NCI-H524 treated with DMSO at 0.1 percent for 48 hours (cell line): Measurements from ENCODE around the gene TCEAL3.
A peak's percentile ranks its signal among the peaks of the same experiment; 100 is the strongest.
"Not testable (repeated sequence)": the region's sequence is repeated elsewhere in the genome, so short reads cannot be mapped to it uniquely, and the experiment has no call there.

Experiments used
- DNase-seq: peaks from one replicate; lab custom pipeline; 2025; lab: John Stamatoyannopoulos, UW

The TCEAL3 gene

GRCh38 chrX:103607364-103608305 lies at the start of gene TCEAL3:
Gene TCEAL3 (plus strand): TSS chrX:103607963. CDS start chrX:103609065, 1,102 bp downstream.
- peak; percentile 14 for DNase-seq

DNA sequence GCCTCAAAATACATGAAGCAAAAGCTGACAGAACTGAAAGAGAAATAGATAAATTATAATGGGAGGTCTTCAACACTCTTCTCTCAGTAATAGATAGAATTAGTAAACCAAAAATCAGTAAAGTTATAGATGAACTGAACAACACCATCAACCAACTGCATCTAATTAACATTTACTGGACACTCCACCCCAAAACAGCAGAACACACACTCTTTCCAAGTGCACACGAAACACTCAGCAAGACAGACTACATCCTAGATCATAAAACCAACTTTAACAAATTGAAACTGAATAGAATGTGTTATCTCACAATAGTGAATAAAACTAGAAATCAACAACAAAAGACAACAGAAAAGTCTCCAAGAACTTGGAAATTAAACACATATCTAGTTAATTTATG lies 47.5 kb upstream of the TCEAL3 start:
- no peak for DNase-seq

DNA sequence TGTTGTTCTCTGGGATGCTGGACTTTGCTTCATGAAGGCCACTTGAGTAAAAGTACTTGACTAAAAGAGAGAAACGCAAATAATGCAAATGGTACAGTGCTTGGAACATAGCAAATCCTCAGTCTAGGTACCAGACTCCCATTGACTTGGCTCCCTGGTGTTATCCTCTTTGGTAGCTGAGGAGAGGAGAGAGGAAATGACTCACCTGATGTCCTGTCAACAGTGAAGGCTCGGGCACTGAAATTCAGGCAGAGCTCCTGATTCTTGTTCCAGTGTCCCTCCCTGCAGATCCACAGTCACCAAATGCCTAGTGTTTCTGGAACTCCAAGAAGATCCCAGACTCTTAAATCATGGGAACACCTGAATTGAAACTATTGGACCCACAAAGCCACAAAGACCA lies 45.0 kb upstream of the TCEAL3 start:
- no peak for DNase-seq

DNA sequence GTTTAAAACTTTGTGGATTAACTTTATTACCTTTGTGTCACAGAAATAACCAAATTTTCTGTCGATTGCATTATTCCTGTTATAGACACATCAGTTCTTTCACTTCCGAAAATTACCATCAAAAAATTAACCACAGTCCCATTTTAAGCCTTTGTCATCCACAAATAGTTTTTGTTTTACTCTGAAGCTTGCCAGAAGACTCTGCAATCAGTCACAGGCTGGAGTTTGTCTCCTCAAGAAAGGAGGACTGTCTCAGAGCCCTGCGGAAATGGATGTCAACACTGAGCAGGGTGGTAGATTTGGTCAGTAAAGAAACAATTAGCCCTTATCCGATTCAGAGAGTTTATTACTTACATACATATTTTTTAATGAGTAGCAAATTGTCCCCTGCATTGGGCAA lies 42.6 kb upstream of the TCEAL3 start:
- DNase-seq: no peak

DNA sequence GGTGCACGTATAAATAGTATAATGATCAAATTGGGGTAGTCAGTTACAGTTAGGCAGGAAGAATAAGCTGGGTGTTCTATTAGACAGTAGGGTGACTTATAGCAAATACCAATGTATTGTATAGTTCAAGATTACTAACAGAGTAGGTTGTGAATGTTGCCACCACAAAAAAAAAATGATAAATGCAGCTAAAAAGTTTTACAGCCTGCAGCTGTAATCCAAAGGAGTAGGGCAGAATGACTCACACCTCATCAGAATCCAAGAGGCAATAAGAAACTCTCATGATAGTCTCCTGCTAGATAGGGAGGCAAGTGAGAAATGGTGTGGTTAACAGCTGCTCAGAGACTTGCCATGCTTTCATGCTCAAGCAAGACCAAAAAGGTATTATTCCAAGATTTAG lies 42.0 kb upstream of the TCEAL3 start:
- DNase-seq: no peak

DNA sequence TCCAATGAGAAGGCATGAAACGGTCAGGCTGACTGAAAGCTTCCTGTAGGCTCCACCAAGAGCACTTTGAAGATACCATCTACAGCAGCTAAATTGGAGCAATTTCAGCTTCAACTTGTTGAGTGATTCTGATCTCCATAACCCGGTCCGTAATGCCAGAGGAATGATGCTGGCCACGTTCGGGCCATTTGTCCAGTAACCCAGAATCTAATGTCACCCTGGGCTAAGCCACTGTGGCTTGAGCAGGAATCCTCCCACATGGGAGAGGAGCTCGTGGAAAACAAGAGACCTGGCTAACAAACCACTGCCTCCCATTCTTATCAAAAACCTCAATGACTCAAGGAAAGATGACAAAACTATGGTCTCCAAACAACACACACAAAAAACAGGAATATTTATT lies 36.6 kb upstream of the TCEAL3 start:
- DNase-seq: no peak

DNA sequence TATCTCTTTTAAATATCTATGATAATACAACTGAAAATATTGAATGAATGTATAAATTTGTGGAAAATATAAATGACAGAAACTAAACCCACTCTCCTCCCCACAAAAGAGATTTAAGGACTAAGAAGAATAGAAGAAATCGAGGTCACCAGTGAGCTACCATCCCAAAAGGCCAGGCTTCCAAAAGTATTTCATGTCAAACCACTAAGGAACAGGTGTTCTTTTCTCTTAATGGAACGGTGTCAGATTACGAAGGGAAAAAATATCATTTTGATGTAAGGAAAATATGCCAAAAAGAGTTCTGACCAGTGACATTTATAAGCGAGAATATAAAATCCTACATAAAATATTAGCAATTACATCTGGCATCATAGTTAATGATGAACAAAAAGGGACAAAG lies 36.0 kb upstream of the TCEAL3 start:
- DNase-seq: no peak

DNA sequence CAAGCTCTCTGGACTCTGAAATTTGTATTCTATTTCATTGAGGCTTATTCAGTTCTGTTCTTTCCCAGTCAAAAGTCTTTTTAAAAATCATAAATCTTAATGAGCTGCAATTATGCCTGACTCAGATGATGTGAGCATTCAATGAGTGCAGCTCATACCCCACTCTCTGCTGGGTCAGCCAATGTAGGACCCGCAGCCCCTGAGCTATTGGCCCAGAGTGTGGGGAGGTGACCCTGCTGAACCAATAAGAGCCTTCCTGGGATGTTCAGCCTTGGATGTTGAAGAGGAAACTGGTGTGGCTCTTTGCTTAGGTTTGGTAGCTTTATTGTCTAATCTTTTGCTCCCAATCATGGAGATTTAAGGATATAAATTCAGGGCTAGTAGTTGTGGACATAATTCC lies 34.6 kb upstream of the TCEAL3 start:
- DNase-seq: no peak

DNA sequence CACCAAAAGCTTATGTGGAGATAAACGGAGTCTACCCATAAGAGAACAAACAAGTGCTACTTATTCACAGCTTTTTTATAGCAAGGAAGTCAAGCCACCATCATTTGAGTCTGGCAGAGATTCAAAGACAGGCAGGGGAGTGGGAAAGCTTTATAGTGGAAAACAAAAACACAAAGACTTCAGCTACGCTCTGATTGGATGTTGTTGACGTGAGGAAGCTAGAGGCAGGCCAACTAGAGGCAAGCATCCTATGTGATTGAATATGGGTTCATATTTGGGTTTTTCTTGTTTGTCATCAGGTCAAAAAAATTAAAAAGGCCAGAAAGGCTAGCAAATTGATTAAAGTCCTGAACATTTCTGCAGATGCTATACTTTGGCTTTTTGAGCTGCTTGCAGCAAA lies 23.2 kb upstream of the TCEAL3 start:
- no peak for DNase-seq

DNA sequence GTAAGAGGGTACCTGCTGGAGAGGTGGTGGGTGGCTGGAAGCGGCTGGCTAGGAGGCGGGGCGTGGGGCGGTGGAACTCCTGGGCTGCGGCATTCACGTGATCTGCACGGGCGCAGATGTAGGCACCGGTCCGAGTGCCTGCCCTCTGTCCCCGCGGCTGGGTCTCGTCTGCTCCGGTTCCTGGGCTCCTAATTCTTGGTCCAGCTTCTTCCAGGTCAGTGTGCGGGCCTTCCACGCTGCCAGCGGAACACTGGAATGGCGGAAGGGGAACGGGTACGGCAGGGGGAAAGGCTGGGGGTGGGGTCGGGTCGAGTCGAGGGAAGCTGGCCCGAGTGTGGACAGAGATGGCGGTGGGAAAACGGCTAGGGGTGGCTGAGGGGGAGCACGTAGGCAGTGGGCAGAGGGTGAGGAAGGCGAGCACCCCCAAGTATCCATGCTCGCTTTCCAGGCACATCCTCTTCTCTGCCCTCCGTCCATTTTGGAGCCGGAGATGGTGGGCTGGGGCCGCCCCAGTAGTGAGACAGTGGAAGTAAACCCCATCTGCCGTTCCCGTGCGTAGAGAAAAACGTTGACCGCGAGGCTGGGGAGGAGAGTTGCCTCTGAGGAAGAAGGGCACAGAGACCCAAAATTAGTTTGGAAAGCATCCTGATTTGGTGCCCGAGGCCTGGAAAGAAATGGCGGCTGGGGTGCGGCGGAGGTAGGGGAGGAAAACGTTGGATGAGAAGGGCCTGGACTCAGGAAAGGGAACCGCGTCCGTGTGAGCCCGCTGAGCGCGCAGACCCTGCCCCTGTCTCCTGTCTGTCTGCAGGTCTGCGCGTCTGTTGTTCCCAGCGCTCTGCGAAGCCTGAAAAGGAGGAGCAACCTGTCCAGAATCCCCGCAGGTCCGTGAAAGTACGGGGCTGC lies 22.1 kb upstream of the TCEAL3 start, which contains the start of gene TCEAL4:
Gene TCEAL4 (plus strand): TSS at position 105 of the 903 bp plus-strand sequence. CDS start 1,161 bp downstream, outside the sequence.
- DNase-seq: peak; percentile 39

DNA sequence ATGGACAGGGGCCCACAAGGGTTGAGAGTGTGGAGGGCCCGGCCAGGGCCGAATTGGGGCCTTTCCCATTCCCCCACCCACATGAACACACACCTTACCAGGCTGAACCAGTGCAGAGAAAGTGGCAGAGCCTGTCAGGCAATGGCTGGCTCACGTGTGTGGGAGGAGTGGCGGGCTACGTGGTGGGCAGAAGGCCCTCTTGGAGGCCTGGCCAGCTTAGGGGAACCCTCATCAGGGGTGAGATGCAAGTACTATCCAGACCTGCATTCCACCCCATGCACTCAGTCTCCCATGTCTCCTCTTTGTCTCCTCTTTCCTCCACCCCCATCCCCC lies 21.5 kb upstream of the TCEAL3 start:
- no peak for DNase-seq

DNA sequence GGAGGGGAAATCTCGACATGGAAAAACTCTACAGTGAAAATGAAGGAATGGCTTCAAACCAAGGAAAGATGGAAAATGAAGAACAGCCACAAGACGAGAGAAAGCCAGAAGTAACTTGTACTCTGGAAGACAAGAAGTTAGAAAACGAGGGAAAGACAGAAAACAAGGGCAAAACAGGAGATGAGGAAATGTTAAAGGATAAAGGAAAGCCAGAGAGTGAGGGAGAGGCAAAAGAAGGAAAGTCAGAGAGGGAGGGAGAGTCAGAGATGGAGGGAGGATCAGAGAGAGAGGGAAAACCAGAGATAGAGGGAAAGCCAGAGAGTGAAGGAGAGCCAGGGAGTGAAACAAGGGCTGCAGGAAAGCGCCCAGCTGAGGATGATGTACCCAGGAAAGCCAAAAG lies 21.1 kb upstream of the TCEAL3 start:
- no peak for DNase-seq

GRCh38 chrX:103592295-103592694 lies 15.5 kb upstream of the TCEAL3 start:
- not testable (repeated sequence) for DNase-seq

GRCh38 chrX:103595202-103595601 lies 12.6 kb upstream of the TCEAL3 start:
- DNase-seq: not testable (repeated sequence)

- no peak for DNase-seq
These were observed 672 bp downstream of the TCEAL3 start for GRCh38 chrX:103608306-103608963.

DNA sequence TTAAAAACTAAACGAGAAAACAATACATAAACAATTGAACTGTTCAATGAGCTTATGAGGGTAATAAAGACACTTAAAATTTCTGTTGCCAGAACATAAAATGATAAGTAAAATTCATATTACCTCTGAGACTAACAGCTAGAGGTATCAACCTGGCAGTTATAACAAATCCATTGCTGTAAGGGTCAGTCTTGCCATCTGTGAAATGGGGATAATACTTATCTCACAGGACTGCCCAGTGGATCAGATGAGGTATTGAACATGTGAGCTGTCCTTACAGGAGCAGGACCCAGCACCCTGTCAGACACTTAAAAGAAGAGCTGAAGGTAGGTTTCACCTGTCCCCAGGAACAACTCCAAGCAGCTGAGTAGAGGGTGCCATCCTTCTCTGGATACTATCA lies 2.5 kb downstream of the TCEAL3 start:
- DNase-seq: no peak

DNA sequence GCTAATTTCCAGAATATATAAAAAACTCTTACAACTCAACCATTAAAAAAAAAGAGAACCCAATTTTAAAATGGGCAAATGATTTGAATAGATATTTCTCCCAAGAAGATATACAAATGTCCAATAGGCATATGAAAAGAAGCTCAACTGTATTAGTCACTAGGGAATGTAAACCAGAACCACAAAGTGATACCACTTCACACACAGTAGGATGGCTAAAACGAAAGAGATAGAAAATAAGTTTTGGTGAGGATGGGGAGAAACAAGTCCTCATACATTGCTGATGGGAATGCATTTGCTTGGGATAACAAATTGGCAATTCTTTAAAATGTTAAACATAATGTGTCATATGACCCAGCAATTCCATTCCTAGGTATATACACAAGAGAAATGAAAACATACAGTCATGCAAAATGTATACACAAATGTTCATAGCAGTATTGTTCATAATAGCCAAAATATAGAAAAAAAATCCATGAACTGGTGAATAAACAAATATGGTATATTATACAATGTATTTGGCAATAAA lies 5.7 kb downstream of the TCEAL3 start:
- no peak for DNase-seq

GRCh38 chrX:103614999-103615398 lies 7.2 kb downstream of the TCEAL3 start:
- DNase-seq: no peak

DNA sequence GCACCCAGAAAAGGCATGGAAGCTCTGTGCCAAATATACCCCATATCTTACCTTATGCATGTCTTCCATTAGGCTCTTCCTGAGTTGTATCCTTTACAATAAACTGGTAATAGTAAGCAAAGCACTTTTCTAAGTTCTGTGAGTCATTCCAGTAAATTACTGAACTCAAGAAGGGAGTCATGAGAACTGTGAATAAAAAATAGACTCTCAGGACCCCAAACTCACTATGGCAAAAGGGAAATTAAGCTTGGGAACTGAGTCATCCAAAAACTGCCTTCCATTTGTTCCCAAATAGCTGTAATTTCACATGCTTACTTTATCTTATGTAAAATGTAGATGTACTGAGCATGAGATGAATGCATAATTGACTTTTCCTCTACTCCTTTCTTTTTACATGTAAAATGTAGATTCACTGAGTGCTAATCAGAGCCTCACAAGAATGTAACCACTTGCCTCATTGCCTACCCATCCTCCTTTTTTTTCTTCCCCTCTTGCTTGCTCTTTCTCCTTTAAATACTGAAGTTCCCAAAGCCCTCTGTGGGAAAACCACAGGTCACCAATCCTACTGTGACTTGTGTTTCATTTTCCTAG lies 8.1 kb downstream of the TCEAL3 start:
- DNase-seq: no peak

- no peak for DNase-seq
These were observed 9.0 kb downstream of the TCEAL3 start for GRCh38 chrX:103616676-103617186.

- DNase-seq: no peak
These were observed 16.3 kb downstream of the TCEAL3 start for GRCh38 chrX:103624111-103624510.
